ENCODE measurements around the gene TAF5L.

TAF5L gene

GRCh38 chr1:229625915-229626831 lies at the start of gene TAF5L, which contains the start of gene URB2:
TSS of gene TAF5L (minus strand) at chr1:229626122. CDS start at chr1:229614482, 11,640 bp downstream.
TSS of gene URB2 (plus strand) at chr1:229626247. CDS start at chr1:229627634, 1,387 bp downstream.
- H3K4me3 ChIP-seq (ENCODE audit: low read length) = peak within 1 kb of the TSS; percentile 93
- TF ChIP-seq CTCF (conservative IDR thresholded peaks at IDR 0.05; ENCODE audit: low read depth, low read length) = no peak
- DNase-seq (ENCODE audit: low read depth) = peak; percentile 72

GRCh38 chr1:229675396-229675795 lies 49.5 kb upstream of the TAF5L start:
- no peak for TF ChIP-seq CTCF (conservative IDR thresholded peaks at IDR 0.05; ENCODE audit: low read depth, low read length)
- DNase-seq (ENCODE audit: low read depth) = no peak
- H3K4me3 ChIP-seq (ENCODE audit: low read length) = no peak overlapping the region

GRCh38 chr1:229674042-229674441 lies 48.1 kb upstream of the TAF5L start:
- no peak for DNase-seq (ENCODE audit: low read depth)
- TF ChIP-seq CTCF (conservative IDR thresholded peaks at IDR 0.05; ENCODE audit: low read depth, low read length) = no peak
- no peak overlapping the region for H3K4me3 ChIP-seq (ENCODE audit: low read length)

GRCh38 chr1:229672246-229672645 lies 46.3 kb upstream of the TAF5L start:
- no peak overlapping the region for H3K4me3 ChIP-seq (ENCODE audit: low read length)
- no peak for TF ChIP-seq CTCF (conservative IDR thresholded peaks at IDR 0.05; ENCODE audit: low read depth, low read length)
- DNase-seq (ENCODE audit: low read depth) = no peak

GRCh38 chr1:229671310-229671709 lies 45.4 kb upstream of the TAF5L start:
- no peak for TF ChIP-seq CTCF (conservative IDR thresholded peaks at IDR 0.05; ENCODE audit: low read depth, low read length)

GRCh38 chr1:229669333-229669732 lies 43.4 kb upstream of the TAF5L start:
- no peak for DNase-seq (ENCODE audit: low read depth)
- TF ChIP-seq CTCF (conservative IDR thresholded peaks at IDR 0.05; ENCODE audit: low read depth, low read length) = no peak
- H3K4me3 ChIP-seq (ENCODE audit: low read length) = no peak overlapping the region

More at GRCh38 chr1:229671310-229671709, 45.4 kb upstream of the TAF5L start:
- no peak overlapping the region for H3K4me3 ChIP-seq (ENCODE audit: low read length)
- DNase-seq (ENCODE audit: low read depth) = no peak

GRCh38 chr1:229666585-229666984 lies 40.7 kb upstream of the TAF5L start:
- H3K4me3 ChIP-seq (ENCODE audit: low read length) = no peak overlapping the region
- no peak for TF ChIP-seq CTCF (conservative IDR thresholded peaks at IDR 0.05; ENCODE audit: low read depth, low read length)
- DNase-seq (ENCODE audit: low read depth) = no peak
